ENCODE data around the gene CR1L.

Gene CR1L

DNA sequence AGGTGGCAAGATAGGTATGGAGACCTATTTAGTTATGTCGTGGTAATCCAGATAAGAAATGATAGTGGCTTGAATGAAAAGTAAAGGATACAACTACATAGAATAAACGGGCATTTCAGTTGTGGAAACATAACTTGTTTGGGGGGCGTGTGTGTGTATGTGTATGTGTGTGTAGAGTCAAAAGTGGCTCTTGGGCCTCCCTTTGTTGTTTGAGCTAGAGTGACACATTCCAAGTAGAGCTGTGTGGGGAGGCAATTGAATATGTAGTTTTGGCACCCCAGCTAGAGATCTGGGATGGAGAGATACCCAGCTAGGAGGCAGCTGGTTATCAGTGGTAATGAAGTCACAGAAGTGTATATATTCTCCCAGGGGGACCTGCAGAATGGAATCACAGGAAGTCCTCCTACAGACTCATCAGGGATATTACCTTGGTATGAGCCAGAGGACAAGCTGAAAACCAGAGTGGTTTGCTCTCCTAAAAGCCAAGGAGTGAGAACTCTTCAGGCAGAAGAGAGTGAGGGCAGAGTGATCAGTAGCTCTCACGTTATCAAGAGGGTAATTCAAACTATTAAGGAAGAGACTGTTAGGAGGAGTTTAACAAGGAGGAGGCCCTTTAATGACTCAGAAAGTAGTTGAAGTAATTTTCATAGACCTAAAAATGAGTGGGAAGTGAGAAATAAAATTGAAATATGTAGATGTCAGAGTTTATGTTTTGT is 5.1 kb downstream of the CR1L start:
- Histone ChIP-seq H3K4me3 (ENCODE audit: low read depth, low read length) (no peak overlapping the region), H3K36me3 (ENCODE audit: control insufficient read depth, insufficient read depth, low read length) (no peaks in the 10 kb centered on the region), H3K79me2 (no peaks in the 10 kb centered on the region), H3K4me1 (no peaks in the 10 kb centered on the region), H3K27ac (no peak overlapping the region), H3K4me2 (ENCODE audit: low read length) (no peak overlapping the region), H3K9ac (no peak overlapping the region), H2AFZ (no peak overlapping the region), H3K9me3 (ENCODE audit: control insufficient read depth, low read length) (no peaks in the 10 kb centered on the region), H3K27me3 (ENCODE audit: control insufficient read depth, insufficient read depth, low read length) (no peaks in the 10 kb centered on the region)
- TF ChIP-seq, protein P1, sequence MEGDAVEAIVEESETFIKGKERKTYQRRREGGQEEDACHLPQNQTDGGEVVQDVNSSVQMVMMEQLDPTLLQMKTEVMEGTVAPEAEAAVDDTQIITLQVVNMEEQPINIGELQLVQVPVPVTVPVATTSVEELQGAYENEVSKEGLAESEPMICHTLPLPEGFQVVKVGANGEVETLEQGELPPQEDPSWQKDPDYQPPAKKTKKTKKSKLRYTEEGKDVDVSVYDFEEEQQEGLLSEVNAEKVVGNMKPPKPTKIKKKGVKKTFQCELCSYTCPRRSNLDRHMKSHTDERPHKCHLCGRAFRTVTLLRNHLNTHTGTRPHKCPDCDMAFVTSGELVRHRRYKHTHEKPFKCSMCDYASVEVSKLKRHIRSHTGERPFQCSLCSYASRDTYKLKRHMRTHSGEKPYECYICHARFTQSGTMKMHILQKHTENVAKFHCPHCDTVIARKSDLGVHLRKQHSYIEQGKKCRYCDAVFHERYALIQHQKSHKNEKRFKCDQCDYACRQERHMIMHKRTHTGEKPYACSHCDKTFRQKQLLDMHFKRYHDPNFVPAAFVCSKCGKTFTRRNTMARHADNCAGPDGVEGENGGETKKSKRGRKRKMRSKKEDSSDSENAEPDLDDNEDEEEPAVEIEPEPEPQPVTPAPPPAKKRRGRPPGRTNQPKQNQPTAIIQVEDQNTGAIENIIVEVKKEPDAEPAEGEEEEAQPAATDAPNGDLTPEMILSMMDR (IDR thresholded peaks at IDR 0.05), result no peak

DNA sequence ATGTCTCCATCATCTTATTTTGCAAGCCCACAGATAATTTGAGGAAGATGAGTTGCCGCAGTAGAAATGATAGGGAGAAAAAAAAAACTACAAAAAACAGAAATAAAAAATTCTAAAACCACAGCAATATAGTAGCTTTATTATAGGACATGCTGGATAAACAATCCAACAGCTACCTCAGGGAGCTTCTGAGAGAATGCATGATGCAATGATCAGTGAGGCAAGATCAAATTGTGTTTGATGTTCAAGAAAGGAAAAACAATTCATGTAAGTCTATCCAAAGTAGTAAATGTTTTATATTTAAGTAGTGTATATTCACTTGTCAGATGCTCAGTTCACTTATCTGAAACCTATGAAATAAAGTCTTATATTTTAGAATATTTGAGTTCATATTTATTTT is 6.7 kb downstream of the CR1L start:
- no peak overlapping the region for H2AFZ ChIP-seq
- TF ChIP-seq, protein P1 (IDR thresholded peaks at IDR 0.05), result no peak
- H3K27ac ChIP-seq, result no peak overlapping the region
- H3K4me1 ChIP-seq, result no peaks in the 10 kb centered on the region
- H3K9me3 ChIP-seq (ENCODE audit: control insufficient read depth, low read length), result no peaks in the 10 kb centered on the region
- no peaks in the 10 kb centered on the region for H3K36me3 ChIP-seq (ENCODE audit: control insufficient read depth, insufficient read depth, low read length)
- H3K4me2 ChIP-seq (ENCODE audit: low read length), result no peak overlapping the region
- no peak overlapping the region for H3K9ac ChIP-seq
- no peaks in the 10 kb centered on the region for H3K27me3 ChIP-seq (ENCODE audit: control insufficient read depth, insufficient read depth, low read length)
- no peaks in the 10 kb centered on the region for H3K79me2 ChIP-seq
- no peak overlapping the region for H3K4me3 ChIP-seq (ENCODE audit: low read depth, low read length)

DNA sequence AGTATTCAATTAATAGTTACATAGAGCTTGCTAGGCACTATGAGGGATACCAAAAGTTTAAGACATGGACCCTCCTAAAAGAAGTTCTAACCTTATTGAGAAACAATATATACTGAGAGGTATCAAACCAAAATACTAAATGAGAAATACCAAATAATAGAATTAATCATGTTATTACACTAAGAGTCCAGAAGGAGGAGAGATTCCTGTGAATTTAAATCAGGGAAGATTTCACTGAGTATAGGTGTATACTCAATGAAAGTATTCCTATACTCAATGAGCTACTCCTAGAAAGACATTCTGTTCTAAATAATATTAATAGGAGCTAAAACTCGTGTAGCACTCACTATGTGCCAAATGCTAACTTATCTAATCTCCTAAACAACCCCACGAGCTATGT is 9.4 kb downstream of the CR1L start:
- H3K79me2 ChIP-seq, result no peaks in the 10 kb centered on the region
- TF ChIP-seq, protein P1 (IDR thresholded peaks at IDR 0.05), result peak; percentile 23
- no peak overlapping the region for H3K4me3 ChIP-seq (ENCODE audit: low read depth, low read length)
- H3K4me2 ChIP-seq (ENCODE audit: low read length), result no peak overlapping the region
- no peaks in the 10 kb centered on the region for H3K27me3 ChIP-seq (ENCODE audit: control insufficient read depth, insufficient read depth, low read length)
- no peak overlapping the region for H2AFZ ChIP-seq
- no peak overlapping the region for H3K9ac ChIP-seq
- H3K9me3 ChIP-seq (ENCODE audit: control insufficient read depth, low read length), result no peaks in the 10 kb centered on the region
- no peaks in the 10 kb centered on the region for H3K36me3 ChIP-seq (ENCODE audit: control insufficient read depth, insufficient read depth, low read length)
- no peaks in the 10 kb centered on the region for H3K4me1 ChIP-seq
- H3K27ac ChIP-seq, result no peak overlapping the region

DNA sequence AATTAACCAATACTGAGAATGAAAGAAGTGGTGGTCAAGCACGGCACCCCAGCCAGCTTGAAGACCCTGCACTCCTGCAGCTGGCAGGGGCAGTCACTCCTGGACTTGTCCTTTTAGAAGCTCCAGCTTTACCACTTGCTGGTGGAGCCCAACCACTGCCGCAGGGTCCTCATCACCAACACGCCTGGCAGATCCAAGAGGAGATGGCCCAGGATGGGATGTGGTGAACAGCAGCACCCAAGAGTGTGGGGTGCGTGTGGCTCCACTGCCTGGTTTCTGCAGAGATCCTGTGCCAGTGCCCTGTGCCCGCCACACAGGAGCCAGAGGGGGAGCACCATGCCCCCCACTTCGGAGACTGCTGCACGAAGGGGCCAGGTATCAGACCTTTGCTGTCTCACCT is 13.5 kb downstream of the CR1L start:
- Histone ChIP-seq H2AFZ (no peak overlapping the region), H3K4me2 (ENCODE audit: low read length) (no peak overlapping the region), H3K9me3 (ENCODE audit: control insufficient read depth, low read length) (no peaks in the 10 kb centered on the region), H3K36me3 (ENCODE audit: control insufficient read depth, insufficient read depth, low read length) (no peaks in the 10 kb centered on the region), H3K4me3 (ENCODE audit: low read depth, low read length) (no peak overlapping the region), H3K4me1 (no peaks in the 10 kb centered on the region), H3K79me2 (no peaks in the 10 kb centered on the region), H3K27me3 (ENCODE audit: control insufficient read depth, insufficient read depth, low read length) (no peaks in the 10 kb centered on the region), H3K27ac (no peak overlapping the region), H3K9ac (no peak overlapping the region)
- TF ChIP-seq, protein P1 (IDR thresholded peaks at IDR 0.05), result no peak

DNA sequence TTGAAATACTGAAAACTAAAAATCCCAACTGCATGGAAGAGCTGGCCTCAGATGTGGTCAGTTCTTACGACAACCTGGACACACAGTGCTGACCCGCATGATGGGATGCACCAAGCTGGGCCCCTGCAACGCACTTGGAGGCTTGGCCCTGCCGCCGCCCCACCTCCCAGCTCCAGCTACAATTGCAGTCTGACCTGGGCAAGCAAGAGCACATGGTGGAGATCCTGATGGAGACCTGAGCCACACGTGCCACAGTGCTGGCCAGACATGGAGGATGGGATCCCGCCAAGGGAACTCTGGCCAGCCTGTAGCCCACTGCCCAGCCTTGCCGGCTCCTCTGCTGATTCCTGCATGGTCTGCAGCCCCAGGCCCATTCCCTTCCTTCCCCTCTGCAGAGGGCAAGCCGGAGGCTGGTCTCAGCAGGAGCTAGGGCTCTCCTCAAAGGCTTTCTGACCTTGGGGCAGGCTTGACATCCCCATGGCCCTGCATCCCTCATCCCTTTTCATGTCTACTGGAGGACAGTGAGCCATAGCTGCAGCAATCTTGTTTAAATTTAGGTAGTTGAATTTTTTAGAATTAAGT is 14.1 kb downstream of the CR1L start:
- no peak overlapping the region for H2AFZ ChIP-seq
- H3K4me1 ChIP-seq, result no peaks in the 10 kb centered on the region
- no peak overlapping the region for H3K4me3 ChIP-seq (ENCODE audit: low read depth, low read length)
- H3K27me3 ChIP-seq (ENCODE audit: control insufficient read depth, insufficient read depth, low read length), result no peaks in the 10 kb centered on the region
- H3K4me2 ChIP-seq (ENCODE audit: low read length), result no peak overlapping the region
- H3K36me3 ChIP-seq (ENCODE audit: control insufficient read depth, insufficient read depth, low read length), result no peaks in the 10 kb centered on the region
- TF ChIP-seq, protein P1 (IDR thresholded peaks at IDR 0.05), result no peak
- no peak overlapping the region for H3K27ac ChIP-seq
- H3K79me2 ChIP-seq, result no peaks in the 10 kb centered on the region
- H3K9me3 ChIP-seq (ENCODE audit: control insufficient read depth, low read length), result no peaks in the 10 kb centered on the region
- no peak overlapping the region for H3K9ac ChIP-seq

Data from parathyroid adenoma (tissue), 2 donors.